HG03175 (cell line): ENCODE results near the gene SETD9.

Experiments
- ATAC-seq: cut with Tn5 transposase; IDR thresholded peaks from one replicate; pipeline ENCODE4 v1.9.1; 2021; ENCODE audit warnings: mild to moderate bottlenecking, moderate library complexity; ENCODE audit not compliant: unreplicated experiment

The SETD9 gene

GRCh38 chr5:56922922-56923321, 13.5 kb downstream of the SETD9 start:
- ATAC-seq = no peak

GRCh38 chr5:56934325-56934724, 24.9 kb downstream of the SETD9 start:
- ATAC-seq = no peak

GRCh38 chr5:56938858-56939257, 29.5 kb downstream of the SETD9 start:
- no peak for ATAC-seq

- no peak for ATAC-seq
Measured at GRCh38 chr5:56941981-56942380, 32.6 kb downstream of the SETD9 start.

GRCh38 chr5:56947052-56947451, 37.7 kb downstream of the SETD9 start:
- no peak for ATAC-seq

- ATAC-seq = peak; percentile 49
Measured at GRCh38 chr5:56950626-56951125, 41.3 kb downstream of the SETD9 start.

- ATAC-seq = peak; percentile 47
Measured at GRCh38 chr5:56951126-56951945, 41.9 kb downstream of the SETD9 start.

GRCh38 chr5:56951946-56952691, 42.7 kb downstream of the SETD9 start, which contains the start of gene MIER3:
MIER3 (minus strand) TSS chr5:56952123; CDS start chr5:56952102, 21 bp downstream.
- ATAC-seq = peak; percentile 94

GRCh38 chr5:56954262-56954661, 44.9 kb downstream of the SETD9 start:
- ATAC-seq = no peak

GRCh38 chr5:56958595-56958994, 49.2 kb downstream of the SETD9 start:
- no peak for ATAC-seq

- no peak for ATAC-seq
Measured at GRCh38 chr5:56959326-56959725, 49.9 kb downstream of the SETD9 start.

GRCh38 chr5:56961746-56962145, 52.4 kb downstream of the SETD9 start:
- ATAC-seq = no peak

GRCh38 chr5:56962286-56962685, 52.9 kb downstream of the SETD9 start:
- ATAC-seq = no peak

GRCh38 chr5:56963246-56963645, 53.9 kb downstream of the SETD9 start:
- no peak for ATAC-seq

GRCh38 chr5:56964173-56964572, 54.8 kb downstream of the SETD9 start:
- no peak for ATAC-seq
